Glutamatergic neuron (in vitro differentiated cells): ENCODE measurements around the gene GOLT1A. TPM values are rescaled to one million over a fixed set of nuclear protein-coding genes. Genes with fewer than 3 reads are reported as not detected.

Experiments used
- DNase-seq: peaks from one replicate; pipeline ENCODE4 v3.0.0; 2022
- H3K27ac Mint-ChIP-seq: one replicate; pipeline ENCODE4 v1.8.0; 2020; ENCODE audit warnings: mild to moderate bottlenecking, mixed read lengths, inconsistent platforms; ENCODE audit not compliant: unreplicated experiment
- H3K27me3 Mint-ChIP-seq: one replicate; pipeline ENCODE4 v1.8.0; 2020; ENCODE audit warnings: mild to moderate bottlenecking, moderate library complexity, mixed read lengths, inconsistent platforms; ENCODE audit not compliant: unreplicated experiment
- H3K36me3 Mint-ChIP-seq: one replicate; pipeline ENCODE4 v1.8.0; 2020; ENCODE audit warnings: mild to moderate bottlenecking, mixed read lengths, inconsistent platforms; ENCODE audit not compliant: unreplicated experiment
- H3K4me1 Mint-ChIP-seq: one replicate; pipeline ENCODE4 v1.8.0; 2020; ENCODE audit warnings: mild to moderate bottlenecking, low read depth, mixed read lengths, inconsistent platforms; ENCODE audit not compliant: unreplicated experiment
- H3K4me3 Mint-ChIP-seq: one replicate; pipeline ENCODE4 v1.8.0; 2020; ENCODE audit warnings: mild to moderate bottlenecking, mixed read lengths, inconsistent platforms; ENCODE audit not compliant: unreplicated experiment
- H3K9me3 Mint-ChIP-seq: one replicate; pipeline ENCODE4 v1.8.0; 2020; ENCODE audit warnings: mild to moderate bottlenecking, moderate library complexity, mixed read lengths, inconsistent platforms; ENCODE audit not compliant: unreplicated experiment
- total RNA-seq: library from RNA; stranded (reverse); fragmentation: NEBNext Ultra II Directional; extraction: Animal tissue kit (Norgen Biotek cat#: 25700); gene quantifications from one replicate; pipeline ENCODE4 v1.2.1, GENCODE V29; 2021; ENCODE audit not compliant: unreplicated experiment
- TF ChIP-seq, protein P1 (sequence below): fragments of 200-600 bp; sonication (generic); IDR thresholded peaks from one replicate; pipeline ENCODE4 v1.5.0; 2021; ENCODE audit not compliant: partially characterized antibody, unreplicated experiment

GOLT1A gene
- total RNA-seq, 1 donor from 2014 or later = not detected

GRCh38 chr1:204219971-204220616, 6.3 kb upstream of the GOLT1A start:
- TF ChIP-seq, protein P1, sequence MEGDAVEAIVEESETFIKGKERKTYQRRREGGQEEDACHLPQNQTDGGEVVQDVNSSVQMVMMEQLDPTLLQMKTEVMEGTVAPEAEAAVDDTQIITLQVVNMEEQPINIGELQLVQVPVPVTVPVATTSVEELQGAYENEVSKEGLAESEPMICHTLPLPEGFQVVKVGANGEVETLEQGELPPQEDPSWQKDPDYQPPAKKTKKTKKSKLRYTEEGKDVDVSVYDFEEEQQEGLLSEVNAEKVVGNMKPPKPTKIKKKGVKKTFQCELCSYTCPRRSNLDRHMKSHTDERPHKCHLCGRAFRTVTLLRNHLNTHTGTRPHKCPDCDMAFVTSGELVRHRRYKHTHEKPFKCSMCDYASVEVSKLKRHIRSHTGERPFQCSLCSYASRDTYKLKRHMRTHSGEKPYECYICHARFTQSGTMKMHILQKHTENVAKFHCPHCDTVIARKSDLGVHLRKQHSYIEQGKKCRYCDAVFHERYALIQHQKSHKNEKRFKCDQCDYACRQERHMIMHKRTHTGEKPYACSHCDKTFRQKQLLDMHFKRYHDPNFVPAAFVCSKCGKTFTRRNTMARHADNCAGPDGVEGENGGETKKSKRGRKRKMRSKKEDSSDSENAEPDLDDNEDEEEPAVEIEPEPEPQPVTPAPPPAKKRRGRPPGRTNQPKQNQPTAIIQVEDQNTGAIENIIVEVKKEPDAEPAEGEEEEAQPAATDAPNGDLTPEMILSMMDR = no peak
- Mint-ChIP-seq H3K27ac (no peak overlapping the region), H3K4me1 (peaks cover 17% of the 10 kb centered on the region), H3K27me3 (peaks cover 2% of the 10 kb centered on the region), H3K4me3 (no peak overlapping the region), H3K9me3 (peaks cover 3% of the 10 kb centered on the region), H3K36me3 (no peaks in the 10 kb centered on the region)
- DNase-seq = peak; percentile 32

DNA sequence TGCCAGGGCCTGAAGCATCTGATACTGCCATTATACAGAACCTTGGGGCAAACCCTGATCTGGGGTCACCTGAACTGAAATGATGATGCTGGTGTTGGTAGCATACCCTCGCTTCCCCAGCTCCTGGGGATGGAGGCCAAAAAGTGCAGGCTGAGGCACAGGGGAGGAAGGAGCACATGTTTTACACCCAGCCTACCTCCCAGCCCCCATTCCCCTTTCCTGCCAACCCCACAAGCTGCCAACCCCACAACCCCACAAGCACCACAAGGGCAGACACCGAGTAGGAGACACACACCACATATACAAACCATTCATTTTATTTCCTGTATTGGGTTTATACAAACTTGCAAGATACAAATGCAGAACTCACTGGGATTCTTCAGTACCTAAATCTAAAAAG, 4.8 kb upstream of the GOLT1A start:
- H3K36me3 Mint-ChIP-seq = no peaks in the 10 kb centered on the region
- no peak overlapping the region for H3K27ac Mint-ChIP-seq
- peaks cover 18% of the 10 kb centered on the region for H3K4me1 Mint-ChIP-seq
- H3K9me3 Mint-ChIP-seq = peaks cover 3% of the 10 kb centered on the region
- TF ChIP-seq, protein P1 = no peak
- H3K4me3 Mint-ChIP-seq = no peak overlapping the region
- peaks cover 4% of the 10 kb centered on the region for H3K27me3 Mint-ChIP-seq
- DNase-seq = no peak

- Mint-ChIP-seq H3K27ac (no peak overlapping the region), H3K36me3 (no peaks in the 10 kb centered on the region), H3K4me3 (no peak overlapping the region), H3K4me1 (peaks cover 12% of the 10 kb centered on the region), H3K27me3 (peaks cover 4% of the 10 kb centered on the region), H3K9me3 (peaks cover 3% of the 10 kb centered on the region)
- TF ChIP-seq, protein P1 = no peak
- no peak for DNase-seq
These were observed 3.8 kb upstream of the GOLT1A start for GRCh38 chr1:204217648-204218000.

- H3K27me3 Mint-ChIP-seq = peaks cover 4% of the 10 kb centered on the region
- peaks cover 12% of the 10 kb centered on the region for H3K4me1 Mint-ChIP-seq
- H3K9me3 Mint-ChIP-seq = peaks cover 3% of the 10 kb centered on the region
- TF ChIP-seq, protein P1 = no peak
- no peaks in the 10 kb centered on the region for H3K36me3 Mint-ChIP-seq
- no peak overlapping the region for H3K27ac Mint-ChIP-seq
- no peak overlapping the region for H3K4me3 Mint-ChIP-seq
- DNase-seq = no peak
These were observed 3.3 kb upstream of the GOLT1A start for GRCh38 chr1:204216880-204217647.

- Mint-ChIP-seq H3K27me3 (peaks cover 4% of the 10 kb centered on the region), H3K4me1 (peaks cover 12% of the 10 kb centered on the region), H3K4me3 (no peak overlapping the region), H3K36me3 (no peaks in the 10 kb centered on the region), H3K27ac (no peak overlapping the region), H3K9me3 (peaks cover 3% of the 10 kb centered on the region)
- TF ChIP-seq, protein P1 = no peak
- DNase-seq = no peak
These were observed 2.4 kb upstream of the GOLT1A start for GRCh38 chr1:204216236-204216635.
